Gastroesophageal sphincter (tissue), 4 donors: ENCODE results near the gene SUCNR1. TPM values are rescaled to one million over a fixed set of nuclear protein-coding genes. Genes with fewer than 3 reads are reported as not detected.
A peak's percentile ranks its signal among the peaks of the same experiment; 100 is the strongest.
"Not testable (repeated sequence)": the region's sequence is repeated elsewhere in the genome, so short reads cannot be mapped to it uniquely, and the experiment has no call there.

Experiments used
- ATAC-seq: fragments of 150-250 bp; one replicate; pipeline ENCODE4 v1.9.1; 2016; ENCODE audit warnings: mild to moderate bottlenecking, moderate library complexity
- H3K27ac ChIP-seq, 4 donors: fragments of 200-600 bp; sonication (generic) in 3 of 4; 1 replicate in 3 of 4; 2 replicates in 1 of 4; pipeline ENCODE4 v1.5.1; 2016 to 2019
- H3K27me3 ChIP-seq: fragments of 200-600 bp; sonication (generic); one replicate; pipeline ENCODE4 v1.5.1; 2019
- H3K36me3 ChIP-seq, 2 donors: fragments of 200-600 bp; sonication (generic); one replicate each; pipeline ENCODE4 v1.5.1; 2019; ENCODE audit warnings: control low read depth in 1 of 2
- H3K4me1 ChIP-seq, 3 donors: fragments of 200-600 bp; sonication (generic); 1 replicate in 2 of 3; 2 replicates in 1 of 3; pipeline ENCODE4 v1.5.1; 2016 to 2019; ENCODE audit warnings: control low read depth in 2 of 3
- H3K4me3 ChIP-seq, 2 donors: fragments of 200-600 bp; sonication (generic); one replicate each; pipeline ENCODE4 v1.5.1; 2019; ENCODE audit warnings: mild to moderate bottlenecking in 1 of 2, moderate library complexity in 1 of 2
- H3K9me3 ChIP-seq, 3 donors: fragments of 200-600 bp; sonication (generic); one replicate each; pipeline ENCODE4 v1.5.1; 2017 to 2019; ENCODE audit warnings: control low read depth in 2 of 3
- EP300 ChIP-seq: sonication (generic); formaldehyde crosslinking; IDR thresholded peaks from one replicate; pipeline ENCODE4 v1.6.1; 2017; ENCODE audit warnings: antibody characterized with exemption, mild to moderate bottlenecking
- POLR2A ChIP-seq, 2 donors: fragments of 450-650 bp; IDR thresholded peaks; one replicate each; pipeline ENCODE4 v1.6.1; 2017; ENCODE audit warnings: antibody characterized with exemption in 2 of 2, mild to moderate bottlenecking in 2 of 2, moderate library complexity in 1 of 2
- POLR2AphosphoS5 ChIP-seq: sonication (generic); formaldehyde crosslinking; IDR thresholded peaks from one replicate; pipeline ENCODE4 v1.6.1; 2017; ENCODE audit warnings: antibody characterized with exemption
- WGBS, 2 donors: methylation state at CpG; one replicate each; pipeline ENCODE4 v1.1.5; 2018; ENCODE audit warnings: low coverage in 1 of 2; 5-methylcytosine and 5-hydroxymethylcytosine counted together
- total RNA-seq, 4 donors: library from RNA; depleted of rRNA; stranded (reverse); fragments of >200 nt; gene quantifications; one replicate each; pipeline ENCODE4 v1.1.0, GENCODE V29; 2016
- TF ChIP-seq, protein P1 (sequence below), 4 experiments: fragments of 200-600 bp in 2 of 4; fragments of 450-650 bp in 2 of 4; sonication (generic) in 1 of 4; IDR thresholded peaks; one replicate each; pipeline ENCODE4 v1.5.1; 2017 to 2019; ENCODE audit warnings: antibody characterized with exemption in 4 of 4, mild to moderate bottlenecking in 2 of 4, moderate library complexity in 2 of 4

Gene SUCNR1
- total RNA-seq, 4 donors from 2014 or later: 0.12 to 0.74 (median 0.13) TPM; not detected in 1

DNA sequence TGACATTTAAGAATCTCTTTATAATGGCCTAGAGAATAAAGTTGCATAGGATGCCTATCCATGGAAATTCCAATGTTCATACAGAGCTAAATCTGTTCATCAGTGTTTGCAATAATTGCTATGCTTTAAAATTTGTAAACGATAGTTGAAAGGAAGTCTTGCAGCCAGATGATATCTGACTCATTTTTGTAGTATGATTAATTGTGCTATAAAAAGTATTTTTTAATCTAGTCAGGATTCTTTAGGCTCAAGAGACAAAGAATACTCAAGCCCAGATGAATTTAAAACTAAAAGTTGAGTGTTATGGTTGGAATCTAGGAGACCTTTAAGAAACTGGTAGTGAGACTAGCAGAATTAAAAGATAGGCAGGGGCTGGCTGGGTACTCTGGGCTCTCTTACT lies 50.5 kb downstream of the SUCNR1 start:
- no peak overlapping the region for H3K27ac ChIP-seq
- TF ChIP-seq POLR2A (IDR thresholded peaks at IDR 0.05): no peak
- no peak for TF ChIP-seq EP300
- no peak for TF ChIP-seq POLR2AphosphoS5
- TF ChIP-seq, protein P1, sequence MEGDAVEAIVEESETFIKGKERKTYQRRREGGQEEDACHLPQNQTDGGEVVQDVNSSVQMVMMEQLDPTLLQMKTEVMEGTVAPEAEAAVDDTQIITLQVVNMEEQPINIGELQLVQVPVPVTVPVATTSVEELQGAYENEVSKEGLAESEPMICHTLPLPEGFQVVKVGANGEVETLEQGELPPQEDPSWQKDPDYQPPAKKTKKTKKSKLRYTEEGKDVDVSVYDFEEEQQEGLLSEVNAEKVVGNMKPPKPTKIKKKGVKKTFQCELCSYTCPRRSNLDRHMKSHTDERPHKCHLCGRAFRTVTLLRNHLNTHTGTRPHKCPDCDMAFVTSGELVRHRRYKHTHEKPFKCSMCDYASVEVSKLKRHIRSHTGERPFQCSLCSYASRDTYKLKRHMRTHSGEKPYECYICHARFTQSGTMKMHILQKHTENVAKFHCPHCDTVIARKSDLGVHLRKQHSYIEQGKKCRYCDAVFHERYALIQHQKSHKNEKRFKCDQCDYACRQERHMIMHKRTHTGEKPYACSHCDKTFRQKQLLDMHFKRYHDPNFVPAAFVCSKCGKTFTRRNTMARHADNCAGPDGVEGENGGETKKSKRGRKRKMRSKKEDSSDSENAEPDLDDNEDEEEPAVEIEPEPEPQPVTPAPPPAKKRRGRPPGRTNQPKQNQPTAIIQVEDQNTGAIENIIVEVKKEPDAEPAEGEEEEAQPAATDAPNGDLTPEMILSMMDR (IDR thresholded peaks at IDR 0.05): no peak

DNA sequence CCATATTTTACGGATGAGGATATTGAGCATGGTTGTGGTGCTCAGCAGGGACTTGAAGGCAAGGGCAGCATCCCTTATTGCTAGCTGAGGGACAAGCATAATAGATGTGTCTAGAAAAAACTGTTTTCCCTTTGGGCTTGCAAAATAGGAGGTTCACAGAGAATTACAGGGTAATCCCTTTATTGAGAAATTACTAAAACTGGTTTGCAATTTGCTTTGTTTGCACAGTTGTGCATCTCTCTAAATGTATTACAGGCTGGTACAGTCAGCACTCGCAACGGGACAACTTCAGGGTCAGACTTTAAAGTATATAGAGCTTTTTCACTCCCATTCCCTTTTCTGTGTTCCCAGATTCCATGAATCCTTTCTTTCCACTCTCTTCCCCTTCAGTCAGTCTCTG lies 51.3 kb downstream of the SUCNR1 start:
- H3K27ac ChIP-seq: no peak overlapping the region
- peaks cover 3 to 22% (median 4%) of the 10 kb centered on the region in 3 donors for H3K4me1 ChIP-seq
- no peak overlapping the region for H3K4me3 ChIP-seq
- no peaks in the 10 kb centered on the region for H3K9me3 ChIP-seq
- no peak for ATAC-seq
- TF ChIP-seq, protein P1 (IDR thresholded peaks at IDR 0.05): no peak
- no peak for TF ChIP-seq EP300
- no peak for TF ChIP-seq POLR2AphosphoS5
- TF ChIP-seq POLR2A (IDR thresholded peaks at IDR 0.05): no peak
- no peaks in the 10 kb centered on the region for H3K36me3 ChIP-seq
- H3K27me3 ChIP-seq: no peaks in the 10 kb centered on the region
- 94 to 100% methylated on average over 2 to 3 of the region's 3 CpGs for WGBS, 2 donors

More for the DNA sequence above, 50.5 kb downstream of the SUCNR1 start:
- H3K4me3 ChIP-seq: no peak overlapping the region
- no peaks in the 10 kb centered on the region for H3K36me3 ChIP-seq
- no peaks in the 10 kb centered on the region for H3K9me3 ChIP-seq
- no peak for ATAC-seq
- H3K4me1 ChIP-seq: peaks cover 3 to 22% (median 4%) of the 10 kb centered on the region in 3 donors
- WGBS, 2 donors: 0% methylated on average over 1 of the region's 1 CpG
- no peaks in the 10 kb centered on the region for H3K27me3 ChIP-seq

DNA sequence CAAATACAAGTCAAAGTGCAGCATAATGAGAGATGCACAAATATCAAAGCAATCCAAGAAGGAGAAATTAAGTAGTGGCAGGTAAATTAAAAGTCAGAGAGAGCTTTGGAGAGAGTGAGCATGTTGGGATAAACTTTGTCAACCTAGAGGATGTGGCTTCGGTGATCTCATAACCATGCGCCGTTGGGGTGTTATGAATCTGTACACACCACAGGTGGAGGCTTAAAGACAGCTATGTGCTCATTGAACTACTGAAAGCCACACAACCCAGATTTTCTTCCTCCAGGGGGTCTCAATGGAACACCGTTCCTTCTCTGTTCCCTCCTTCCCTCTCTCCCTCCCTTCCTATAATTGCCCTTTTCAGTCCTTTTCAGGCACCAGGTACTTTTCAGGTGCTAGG lies 52.0 kb downstream of the SUCNR1 start:
- Histone ChIP-seq H3K27ac (no peak overlapping the region), H3K36me3 (no peaks in the 10 kb centered on the region), H3K4me3 (no peak overlapping the region), H3K9me3 (no peaks in the 10 kb centered on the region), H3K4me1 (peaks cover 3 to 22% (median 4%) of the 10 kb centered on the region in 3 donors), H3K27me3 (no peaks in the 10 kb centered on the region)
- ATAC-seq: no peak
- TF ChIP-seq POLR2A (IDR thresholded peaks at IDR 0.05) (no peak), POLR2AphosphoS5 (no peak), EP300 (no peak)
- TF ChIP-seq, protein P1 (IDR thresholded peaks at IDR 0.05): no peak
- WGBS, 2 donors: 87 to 88% methylated on average over 3 to 4 of the region's 4 CpGs

DNA sequence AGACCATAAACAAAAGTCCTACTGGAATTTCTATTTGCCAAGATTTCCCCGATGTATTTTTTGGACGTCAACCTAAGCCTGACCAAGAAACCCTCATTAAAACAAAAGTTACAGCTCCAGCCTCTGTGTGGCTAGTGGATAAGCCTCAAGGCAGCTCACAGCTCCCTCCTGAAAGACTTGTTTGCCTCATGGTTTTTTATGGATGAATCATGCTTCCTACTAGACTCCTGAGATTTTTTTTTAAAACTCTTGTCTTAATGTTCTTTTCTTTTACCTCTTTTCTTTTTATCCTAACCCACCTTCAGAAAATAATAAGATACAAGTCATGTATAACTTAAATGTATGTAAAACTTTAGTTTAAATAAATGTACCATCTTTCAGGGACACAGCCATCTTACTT lies 52.4 kb downstream of the SUCNR1 start:
- H3K4me3 ChIP-seq: no peak overlapping the region
- no peaks in the 10 kb centered on the region for H3K36me3 ChIP-seq
- no peak for ATAC-seq
- WGBS, 2 donors: 23 to 48% methylated on average over 2 of the region's 2 CpGs
- no peak for TF ChIP-seq EP300
- TF ChIP-seq, protein P1 (IDR thresholded peaks at IDR 0.05): no peak
- TF ChIP-seq POLR2AphosphoS5: no peak
- no peak for TF ChIP-seq POLR2A (IDR thresholded peaks at IDR 0.05)
- no peaks in the 10 kb centered on the region for H3K9me3 ChIP-seq
- H3K27me3 ChIP-seq: no peaks in the 10 kb centered on the region
- H3K4me1 ChIP-seq: peaks cover 3 to 22% (median 4%) of the 10 kb centered on the region in 3 donors
- no peak overlapping the region for H3K27ac ChIP-seq

DNA sequence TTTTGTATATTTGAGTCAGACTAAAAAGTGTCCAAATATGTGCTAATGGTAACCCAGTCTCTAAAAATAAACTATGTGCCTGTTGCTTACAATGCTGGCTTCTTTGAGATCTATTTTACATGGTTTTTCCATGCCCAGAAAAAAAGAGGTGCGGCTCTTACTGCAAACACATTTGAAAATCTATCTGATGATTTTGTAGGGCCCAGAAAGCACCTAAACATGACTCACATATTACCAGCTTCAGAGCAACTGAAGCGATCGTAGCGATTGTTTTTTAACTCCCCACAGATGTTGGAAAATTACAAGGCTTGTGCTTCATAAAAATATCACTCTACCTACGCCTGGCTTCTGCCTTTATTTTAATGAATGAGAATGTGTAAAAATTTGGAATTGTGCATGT lies 53.5 kb downstream of the SUCNR1 start:
- 23 to 25% methylated on average over 5 of the region's 5 CpGs for WGBS, 2 donors
- H3K4me3 ChIP-seq: peak overlapping the region in 1 of 2 donors; percentile 9
- H3K27me3 ChIP-seq: no peaks in the 10 kb centered on the region
- H3K36me3 ChIP-seq: no peaks in the 10 kb centered on the region
- peak overlapping the region in 3 of 4 donors; percentile 0 to 39 (median 3) for H3K27ac ChIP-seq
- no peaks in the 10 kb centered on the region for H3K9me3 ChIP-seq
- TF ChIP-seq EP300 (no peak), POLR2A (IDR thresholded peaks at IDR 0.05) (no peak), POLR2AphosphoS5 (no peak)
- TF ChIP-seq, protein P1 (IDR thresholded peaks at IDR 0.05): no peak
- ATAC-seq: no peak
- peaks cover 3 to 22% (median 4%) of the 10 kb centered on the region in 3 donors for H3K4me1 ChIP-seq

DNA sequence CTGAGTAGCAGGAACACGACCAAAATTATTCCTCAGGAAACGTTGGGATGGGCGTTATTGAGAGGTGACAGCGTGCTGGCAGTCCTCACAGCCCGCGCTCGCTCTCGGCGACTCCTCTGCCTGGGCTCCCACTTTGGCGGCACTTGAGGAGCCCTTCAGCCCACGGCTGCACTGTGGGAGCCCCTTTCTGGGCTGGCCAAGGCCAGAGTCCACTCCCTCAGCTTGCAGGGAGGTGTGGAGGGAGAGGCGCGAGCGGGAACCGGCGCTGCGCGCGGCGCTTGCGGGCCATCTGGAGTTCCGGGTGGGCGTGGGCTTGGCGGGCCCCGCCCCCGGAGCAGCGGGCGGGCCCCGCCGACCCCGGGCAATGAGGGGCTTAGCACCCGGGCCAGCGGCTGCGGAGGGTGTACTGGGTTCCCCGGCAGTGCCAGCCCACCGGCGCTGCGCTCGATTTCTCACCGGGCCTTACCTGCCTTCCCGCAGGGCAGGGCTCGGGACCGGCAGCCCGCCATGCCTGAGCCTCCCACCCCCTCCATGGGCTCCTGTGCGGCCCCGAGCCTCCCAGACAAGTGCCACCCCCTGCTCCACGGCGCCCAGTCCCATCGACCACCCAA lies 54.6 kb downstream of the SUCNR1 start:
- WGBS, 2 donors: 89 to 90% methylated on average over 4 to 12 of the region's 49 CpGs
- not testable (repeated sequence) for H3K4me3 ChIP-seq, H3K36me3 ChIP-seq, ATAC-seq, H3K9me3 ChIP-seq, H3K27ac ChIP-seq, H3K27me3 ChIP-seq
- peaks cover 3 to 22% (median 4%) of the 10 kb centered on the region in 3 donors for H3K4me1 ChIP-seq
